RWPE1 (cell line): ENCODE measurements around the gene CCNL1.
"Not testable (repeated sequence)": the region's sequence is repeated elsewhere in the genome, so short reads cannot be mapped to it uniquely, and the experiment has no call there.

Source experiments
- CTCF ChIA-PET: fragments of 350-600 bp; sonication (Branson Sonifier 250); formaldehyde crosslinking; extraction: SDS; loops from one replicate; lab custom pipeline; 2021; lab: Yijun Ruan, JAX
- POLR2A ChIA-PET: fragments of 400-600 bp; formaldehyde crosslinking; extraction: SDS; loops from one replicate; lab custom pipeline; 2020; ENCODE audit warnings: antibody characterized with exemption; ENCODE audit not compliant: low non-redundant PET; lab: Yijun Ruan, JAX
- DNase-seq: peaks from one replicate; pipeline ENCODE4 v3.0.0; 2012; ENCODE audit warnings: low spot score
- H3K27ac ChIP-seq: fragments of 450-650 bp; 2 replicates; pipeline ENCODE4 v1.5.1; 2017
- TF ChIP-seq, protein P1 (sequence below): fragments of 450-650 bp; conservative IDR thresholded peaks from 2 replicates; pipeline ENCODE4 v1.5.1; 2017; ENCODE audit warnings: low read depth, mild to moderate bottlenecking

CCNL1 gene

DNA sequence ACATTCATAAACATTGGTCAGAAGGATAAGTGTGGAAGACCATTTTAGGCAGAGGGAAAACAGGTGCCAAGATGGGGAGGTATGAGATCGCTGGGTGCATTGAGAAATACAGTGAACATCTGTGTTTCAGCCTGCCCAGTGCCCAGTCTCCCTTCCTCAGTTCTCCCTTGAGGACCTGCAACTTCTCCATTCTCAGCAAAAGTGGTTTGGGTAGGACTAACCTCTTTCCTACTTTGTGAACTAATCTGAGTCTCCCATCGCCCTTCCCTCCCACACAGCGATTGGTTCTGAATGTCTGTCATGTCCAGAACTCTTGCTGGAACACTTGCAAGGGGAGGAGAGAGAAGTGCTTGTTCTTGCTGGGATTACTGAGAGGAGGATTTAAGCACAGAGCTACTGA, 10.9 kb upstream of the CCNL1 start:
- CTCF ChIA-PET: no interaction called here
- DNase-seq: no peak
- TF ChIP-seq, protein P1, sequence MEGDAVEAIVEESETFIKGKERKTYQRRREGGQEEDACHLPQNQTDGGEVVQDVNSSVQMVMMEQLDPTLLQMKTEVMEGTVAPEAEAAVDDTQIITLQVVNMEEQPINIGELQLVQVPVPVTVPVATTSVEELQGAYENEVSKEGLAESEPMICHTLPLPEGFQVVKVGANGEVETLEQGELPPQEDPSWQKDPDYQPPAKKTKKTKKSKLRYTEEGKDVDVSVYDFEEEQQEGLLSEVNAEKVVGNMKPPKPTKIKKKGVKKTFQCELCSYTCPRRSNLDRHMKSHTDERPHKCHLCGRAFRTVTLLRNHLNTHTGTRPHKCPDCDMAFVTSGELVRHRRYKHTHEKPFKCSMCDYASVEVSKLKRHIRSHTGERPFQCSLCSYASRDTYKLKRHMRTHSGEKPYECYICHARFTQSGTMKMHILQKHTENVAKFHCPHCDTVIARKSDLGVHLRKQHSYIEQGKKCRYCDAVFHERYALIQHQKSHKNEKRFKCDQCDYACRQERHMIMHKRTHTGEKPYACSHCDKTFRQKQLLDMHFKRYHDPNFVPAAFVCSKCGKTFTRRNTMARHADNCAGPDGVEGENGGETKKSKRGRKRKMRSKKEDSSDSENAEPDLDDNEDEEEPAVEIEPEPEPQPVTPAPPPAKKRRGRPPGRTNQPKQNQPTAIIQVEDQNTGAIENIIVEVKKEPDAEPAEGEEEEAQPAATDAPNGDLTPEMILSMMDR: no peak
- H3K27ac ChIP-seq: no peak overlapping the region
- POLR2A ChIA-PET: no interaction called here

DNA sequence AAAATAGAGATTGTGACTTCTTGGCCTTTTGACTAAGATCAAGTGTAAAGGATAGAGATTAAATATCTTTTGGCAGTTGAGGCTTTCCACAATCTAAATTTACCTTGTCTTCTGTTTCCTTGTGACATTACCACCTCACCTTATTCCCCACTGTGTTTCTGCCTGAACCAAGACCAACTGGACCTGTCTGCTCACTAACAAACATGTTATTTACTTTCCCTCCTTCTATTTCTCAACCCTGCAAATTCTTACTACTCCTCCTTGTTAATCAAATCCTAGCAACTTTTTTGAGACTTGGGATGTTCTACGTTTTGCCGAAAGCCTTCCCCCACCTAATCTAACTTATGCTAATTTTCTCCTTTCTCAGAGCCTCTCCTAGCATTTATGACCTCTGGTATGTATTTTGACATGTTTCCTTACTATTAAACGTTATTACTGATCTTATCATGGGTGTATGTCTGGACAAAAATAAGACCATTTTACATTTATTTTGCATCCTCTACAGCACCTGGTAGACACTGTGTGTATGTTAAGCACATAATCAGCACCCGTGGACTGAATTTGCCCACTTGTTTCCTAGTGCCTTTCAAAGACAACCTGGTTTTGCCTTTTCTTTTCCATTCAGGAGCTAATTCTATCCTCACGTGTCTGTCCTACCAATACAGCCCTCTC, 7.6 kb upstream of the CCNL1 start:
- POLR2A ChIA-PET: no interaction called here
- no peak overlapping the region for H3K27ac ChIP-seq
- no peak for DNase-seq
- TF ChIP-seq, protein P1: no peak
- CTCF ChIA-PET: interaction anchor here (0.6 kb wide), 1 partner anchor 441 kb away, joined by 3 read pairs; no protein-coding TSS in a partner anchor

DNA sequence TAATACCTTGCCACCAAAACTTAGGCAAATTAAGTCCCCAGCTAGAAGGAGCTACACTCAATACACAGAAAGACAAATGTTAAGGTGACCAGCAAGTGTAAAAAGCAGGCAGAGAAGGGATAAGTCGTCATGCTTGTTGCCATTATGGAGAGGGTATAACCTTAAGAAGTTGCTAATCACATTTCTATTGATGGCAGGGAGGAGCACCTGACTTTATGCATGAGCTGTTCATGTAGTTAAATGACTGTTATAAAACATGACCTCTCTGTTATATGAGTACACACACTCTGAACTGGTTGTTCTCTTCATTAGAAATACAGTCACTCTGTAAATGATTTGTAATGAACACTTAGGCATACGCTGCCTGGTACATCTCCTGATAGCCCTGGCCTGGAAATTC, 6.6 kb upstream of the CCNL1 start:
- no peak overlapping the region for H3K27ac ChIP-seq
- no peak for DNase-seq
- TF ChIP-seq, protein P1: no peak
- POLR2A ChIA-PET: no interaction called here
- CTCF ChIA-PET: no interaction called here

DNA sequence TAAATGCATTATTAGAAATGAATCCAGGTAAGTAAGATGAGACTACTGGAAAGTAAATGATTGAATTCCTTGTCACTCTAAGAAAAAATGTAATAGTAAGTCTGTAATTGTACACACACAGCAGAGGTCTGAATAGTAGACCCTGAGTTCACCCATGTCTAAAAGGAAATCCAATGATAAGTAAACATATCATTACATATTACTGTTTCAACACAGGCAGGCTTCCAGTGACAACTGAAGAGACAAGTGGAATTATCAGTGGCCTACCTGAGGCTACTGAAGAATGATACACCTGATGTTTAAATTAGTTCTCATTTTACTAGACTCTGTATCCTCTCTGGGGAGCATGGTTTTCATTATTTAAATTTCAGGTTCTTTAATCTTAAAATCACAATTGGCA, 6.2 kb upstream of the CCNL1 start:
- TF ChIP-seq, protein P1: no peak
- no peak for DNase-seq
- H3K27ac ChIP-seq: no peak overlapping the region
- ChIA-PET POLR2A (no interaction called here), CTCF (no interaction called here)

DNA sequence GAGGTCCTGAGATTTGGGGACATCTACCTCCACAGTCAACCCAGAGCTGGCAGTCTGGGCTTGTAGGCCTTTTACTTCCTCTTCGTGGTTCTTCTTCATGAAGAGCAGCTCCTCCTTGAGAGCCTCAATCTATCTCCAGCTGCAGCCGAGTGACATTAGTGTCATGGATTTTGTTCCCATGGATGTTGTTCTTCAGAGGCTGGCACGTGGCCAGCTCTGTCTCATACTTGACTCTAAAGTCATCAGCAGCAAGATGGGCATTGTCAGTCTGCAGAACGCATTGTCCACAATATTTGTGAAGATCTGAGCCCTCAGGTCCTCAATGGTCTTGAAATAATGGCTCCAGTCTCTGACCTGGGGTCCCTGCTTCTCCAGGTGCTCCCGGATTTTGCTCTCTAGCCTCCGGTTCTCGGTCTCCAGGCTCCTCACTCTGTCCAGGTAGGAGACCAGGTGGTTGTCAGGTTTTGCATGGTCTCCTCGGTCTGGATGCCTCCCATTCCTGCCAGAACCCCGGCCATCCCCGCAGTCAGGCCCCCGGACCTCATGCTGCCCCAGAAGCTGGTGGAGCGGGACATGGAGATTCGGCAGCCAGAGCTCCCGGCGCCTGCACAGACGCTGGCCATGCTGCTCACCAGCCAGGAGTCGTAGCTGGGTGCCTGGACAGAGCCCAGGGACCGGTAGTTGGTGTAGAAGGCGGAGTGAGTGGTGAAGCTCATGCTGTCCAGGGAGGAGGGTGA, 3.4 kb upstream of the CCNL1 start:
- no peak overlapping the region for H3K27ac ChIP-seq
- TF ChIP-seq, protein P1: no peak
- CTCF ChIA-PET: interaction anchor here (0.7 kb wide), 1 partner anchor 1001 kb away, joined by 4 read pairs; no protein-coding TSS in a partner anchor
- POLR2A ChIA-PET: no interaction called here
- no peak for DNase-seq

DNA sequence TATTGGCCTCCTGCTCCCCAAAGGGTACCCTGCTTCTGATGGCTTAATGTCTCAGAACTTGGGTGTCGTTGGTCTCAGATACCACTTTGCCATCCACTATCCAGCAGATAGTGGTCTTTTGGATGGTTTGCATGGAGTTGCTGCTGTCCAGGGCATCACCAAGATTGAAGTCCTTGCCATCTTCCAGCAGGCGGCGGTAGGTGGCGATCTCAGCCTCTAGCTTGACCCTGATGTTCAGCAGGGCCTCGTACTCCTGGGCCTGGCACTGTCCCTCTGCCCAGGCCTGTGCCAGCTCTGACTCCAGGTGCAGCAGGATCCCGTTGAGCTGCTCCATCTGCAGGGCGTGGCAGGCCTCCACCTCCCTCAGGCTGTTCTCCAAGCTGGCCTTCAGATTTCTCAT, 2.7 kb upstream of the CCNL1 start:
- DNase-seq, H3K27ac ChIP-seq, POLR2A ChIA-PET: not testable (repeated sequence)
- CTCF ChIA-PET: interaction anchor here (0.6 kb wide), 1 partner anchor 357 kb away, joined by 3 read pairs; no protein-coding TSS in a partner anchor
